ENCODE measurements around the gene TLCD1.
A peak's percentile ranks its signal among the peaks of the same experiment; 100 is the strongest.

TLCD1 gene, protein sequence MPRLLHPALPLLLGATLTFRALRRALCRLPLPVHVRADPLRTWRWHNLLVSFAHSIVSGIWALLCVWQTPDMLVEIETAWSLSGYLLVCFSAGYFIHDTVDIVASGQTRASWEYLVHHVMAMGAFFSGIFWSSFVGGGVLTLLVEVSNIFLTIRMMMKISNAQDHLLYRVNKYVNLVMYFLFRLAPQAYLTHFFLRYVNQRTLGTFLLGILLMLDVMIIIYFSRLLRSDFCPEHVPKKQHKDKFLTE

DNA sequence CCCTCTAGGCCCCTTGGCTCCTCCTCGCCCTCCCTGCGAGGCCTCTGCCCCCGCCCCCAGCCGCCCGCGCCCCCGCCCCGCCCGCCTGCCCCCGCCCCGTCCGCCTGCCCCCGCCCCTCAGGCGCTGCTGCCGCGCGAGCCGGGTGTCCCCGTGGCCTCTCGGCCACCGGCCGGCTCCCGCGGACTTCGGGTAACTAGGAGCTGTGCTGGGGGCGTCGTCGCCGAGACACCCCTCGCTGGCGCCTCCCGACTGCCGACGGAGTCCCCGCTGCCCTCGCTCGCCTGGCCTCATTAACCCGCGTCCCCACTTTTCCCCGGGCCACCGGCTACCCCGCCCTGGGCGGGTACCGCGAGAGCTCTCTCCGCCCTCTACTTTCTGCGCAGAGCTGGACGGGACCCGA, at the start of gene TLCD1:
Gene TLCD1 (minus strand): TSS at position 8 of the 401 bp plus-strand sequence. CDS start 136 bp downstream, outside the sequence.
- no peak for DNase-seq

DNA sequence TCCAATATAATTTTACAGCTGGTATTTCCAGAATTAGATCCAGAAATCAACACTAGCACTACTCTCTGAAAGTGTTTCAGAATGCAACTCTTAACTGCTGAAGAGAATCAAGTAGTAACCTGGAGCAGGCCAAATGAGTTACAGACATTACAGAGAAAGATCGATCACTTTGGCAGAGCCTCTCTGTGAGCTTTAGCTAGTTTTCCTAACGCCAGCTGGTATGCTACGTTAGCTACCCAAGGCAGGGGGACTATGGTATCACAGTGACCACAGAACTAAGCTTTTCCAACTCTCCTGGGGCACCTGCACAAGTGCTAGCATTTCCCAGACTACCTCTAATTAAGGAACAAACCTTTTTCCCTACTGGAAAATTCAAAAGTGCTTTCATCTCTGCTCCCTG, 48.2 kb upstream of the TLCD1 start:
- no peak for DNase-seq

DNA sequence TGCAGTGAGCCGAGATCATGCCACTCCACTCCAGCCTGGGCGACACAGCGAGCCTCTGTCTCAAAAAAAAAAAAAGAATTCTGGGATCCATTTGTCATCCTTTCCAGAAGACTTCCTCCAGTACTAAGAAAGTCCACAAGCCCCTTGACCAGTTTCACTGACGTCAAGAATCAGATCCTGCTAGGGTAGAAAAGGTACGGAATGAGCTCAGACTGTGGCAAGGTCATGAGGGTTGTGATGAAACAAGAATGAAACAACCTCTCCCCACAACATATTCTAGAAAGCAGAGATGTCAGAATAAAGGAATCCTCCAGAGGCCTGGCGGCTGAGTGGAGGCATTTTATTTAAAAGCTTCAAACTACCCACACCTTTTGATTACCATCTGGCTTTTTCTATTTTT, 47.7 kb upstream of the TLCD1 start:
- DNase-seq: no peak

DNA sequence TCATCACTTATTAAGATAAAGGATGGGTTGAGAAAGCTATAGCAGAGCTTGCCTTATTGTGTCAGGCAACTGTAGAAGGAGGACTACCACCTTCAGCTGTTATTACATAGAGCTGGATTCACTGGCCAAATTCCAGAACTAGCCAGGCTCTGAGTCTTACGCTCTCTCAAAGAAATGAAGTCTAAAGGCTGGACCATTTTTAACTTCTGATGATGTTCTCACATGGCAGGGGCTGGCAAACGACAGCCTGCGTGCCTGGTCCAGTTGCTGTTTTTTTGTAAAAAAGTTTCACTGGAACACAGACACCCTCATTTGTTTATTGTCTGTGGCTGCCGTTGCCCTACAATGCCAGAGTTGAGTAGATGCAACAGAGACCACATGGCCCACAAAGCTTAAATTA, 39.0 kb upstream of the TLCD1 start:
- DNase-seq: no peak

DNA sequence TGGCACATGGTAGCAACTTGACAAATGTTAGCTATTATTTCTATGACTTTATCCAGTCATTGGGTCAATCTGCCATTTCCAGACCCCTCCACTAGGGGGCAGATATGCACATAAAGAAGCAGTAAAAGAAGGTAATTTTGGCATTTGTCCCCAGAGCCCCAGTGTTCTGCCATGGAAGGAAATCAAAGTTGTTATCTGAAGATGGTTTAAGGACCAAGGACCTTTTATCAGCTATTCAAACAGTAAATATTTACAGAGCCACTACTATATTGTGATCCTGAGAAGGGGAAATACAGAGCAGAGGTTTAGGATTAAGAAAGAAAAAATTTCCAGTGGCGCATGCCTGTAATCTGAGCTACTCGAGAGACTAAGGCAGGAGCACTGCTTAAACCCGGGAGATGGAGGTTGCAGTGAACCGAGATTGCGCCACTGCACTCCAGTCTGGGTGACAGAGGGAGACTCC, 37.8 kb upstream of the TLCD1 start:
- peak; percentile 59 for DNase-seq

DNA sequence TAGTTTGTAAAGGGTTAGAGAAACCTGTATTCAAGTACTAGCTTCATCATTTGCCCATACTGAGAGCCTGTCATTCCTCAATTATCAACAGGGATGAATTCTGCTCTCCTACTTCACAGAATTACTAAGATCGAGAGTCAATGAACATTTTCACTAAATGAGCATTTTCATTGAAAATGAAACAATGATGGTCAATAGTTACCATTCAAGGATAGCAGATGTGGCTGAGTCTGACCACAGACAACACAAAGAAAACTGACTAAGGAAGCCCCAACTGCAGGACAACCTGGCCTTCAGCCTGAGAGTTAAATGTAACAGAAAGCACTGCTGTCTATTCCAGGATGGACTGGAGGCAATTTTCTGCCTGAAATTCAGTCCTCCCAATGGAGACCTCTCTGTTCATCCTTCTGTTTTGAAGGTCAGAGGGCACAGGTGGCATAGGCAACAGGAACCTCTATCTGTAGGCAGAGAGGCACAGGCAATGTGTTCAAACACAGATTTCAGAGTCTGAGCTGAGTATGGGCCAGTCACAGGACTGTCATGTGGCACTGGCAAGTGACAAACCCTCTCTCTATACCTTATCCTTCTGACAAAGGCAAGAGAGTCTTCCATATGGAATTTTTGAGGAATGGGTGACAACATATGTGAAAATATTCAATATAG, 37.2 kb upstream of the TLCD1 start:
- DNase-seq: no peak

DNA sequence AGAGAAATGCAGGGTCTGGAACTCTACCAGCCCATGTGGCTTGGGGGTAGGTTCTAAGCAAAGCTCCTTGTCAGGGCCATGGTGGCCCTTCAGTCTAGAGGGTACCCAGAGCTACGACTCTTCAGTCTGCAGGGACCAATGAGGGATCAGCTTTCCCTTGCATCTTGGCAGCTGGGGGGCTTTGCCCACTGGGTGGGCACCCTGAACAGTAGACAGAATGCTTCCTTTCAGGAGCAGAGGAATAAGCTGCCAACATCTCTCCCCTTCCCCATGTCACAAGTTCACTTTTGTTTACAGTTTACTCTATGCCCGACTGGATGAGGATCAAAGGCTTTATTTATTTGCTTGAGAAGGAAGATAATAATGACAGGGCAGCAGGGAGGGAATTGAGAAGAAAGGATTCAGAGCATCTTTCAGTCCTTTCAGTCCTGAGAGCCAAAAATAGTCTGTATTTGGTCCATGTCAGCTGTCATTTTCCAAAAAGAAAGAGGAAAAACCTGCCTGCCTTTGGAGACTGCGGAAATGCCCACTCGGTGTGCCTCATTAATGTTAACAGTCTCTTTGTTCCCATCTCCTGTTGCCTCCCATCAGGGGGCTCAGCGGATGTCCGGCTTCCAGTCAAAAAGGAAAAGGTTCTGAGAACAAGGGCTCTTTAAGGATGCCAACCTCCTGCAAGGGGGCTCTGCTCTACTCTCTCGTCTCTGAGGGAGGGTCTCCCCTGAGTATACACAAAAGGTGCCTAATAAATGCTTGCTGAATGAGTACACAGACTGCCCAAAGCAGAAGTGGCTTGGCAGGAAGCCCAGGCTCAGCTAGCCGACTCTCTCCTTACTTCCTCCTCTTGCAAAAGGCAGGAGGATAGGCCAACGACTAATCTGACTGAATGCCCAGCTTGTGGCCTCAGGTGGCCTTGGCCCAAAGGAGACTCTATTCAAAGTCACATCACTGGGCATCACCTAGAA, 34.8 kb upstream of the TLCD1 start:
- peak; percentile 59 for DNase-seq

DNA sequence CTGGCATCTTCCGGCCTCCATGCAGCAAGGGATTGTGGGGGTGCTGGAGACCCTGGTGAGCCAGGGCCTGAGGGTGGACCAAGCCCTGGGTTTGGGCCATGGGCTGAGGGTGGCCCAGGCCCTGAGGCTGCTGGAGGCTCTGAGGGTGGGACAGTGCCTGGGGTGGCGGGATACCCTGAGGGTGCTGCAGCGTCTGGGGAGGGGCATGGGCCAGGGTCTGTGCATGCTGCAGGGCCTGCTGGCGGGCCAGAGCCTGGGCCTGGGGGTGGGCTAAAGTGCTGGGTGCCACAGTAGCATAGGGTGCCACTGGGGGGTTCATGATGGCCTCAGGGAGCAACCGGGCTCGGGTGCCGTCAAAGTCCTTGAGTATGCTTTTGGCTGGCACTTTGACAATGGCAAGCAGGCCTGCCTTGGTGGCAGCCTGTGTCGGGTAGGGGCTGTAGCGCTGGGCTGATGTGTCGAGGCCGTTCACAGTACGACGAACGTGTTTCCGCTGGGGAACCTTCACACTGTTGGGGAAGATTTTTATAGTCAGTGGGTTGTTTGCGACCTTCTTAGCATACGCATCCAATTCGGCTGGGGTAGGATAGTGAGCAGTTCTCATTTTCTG, 33.3 kb upstream of the TLCD1 start:
- no peak for DNase-seq

DNA sequence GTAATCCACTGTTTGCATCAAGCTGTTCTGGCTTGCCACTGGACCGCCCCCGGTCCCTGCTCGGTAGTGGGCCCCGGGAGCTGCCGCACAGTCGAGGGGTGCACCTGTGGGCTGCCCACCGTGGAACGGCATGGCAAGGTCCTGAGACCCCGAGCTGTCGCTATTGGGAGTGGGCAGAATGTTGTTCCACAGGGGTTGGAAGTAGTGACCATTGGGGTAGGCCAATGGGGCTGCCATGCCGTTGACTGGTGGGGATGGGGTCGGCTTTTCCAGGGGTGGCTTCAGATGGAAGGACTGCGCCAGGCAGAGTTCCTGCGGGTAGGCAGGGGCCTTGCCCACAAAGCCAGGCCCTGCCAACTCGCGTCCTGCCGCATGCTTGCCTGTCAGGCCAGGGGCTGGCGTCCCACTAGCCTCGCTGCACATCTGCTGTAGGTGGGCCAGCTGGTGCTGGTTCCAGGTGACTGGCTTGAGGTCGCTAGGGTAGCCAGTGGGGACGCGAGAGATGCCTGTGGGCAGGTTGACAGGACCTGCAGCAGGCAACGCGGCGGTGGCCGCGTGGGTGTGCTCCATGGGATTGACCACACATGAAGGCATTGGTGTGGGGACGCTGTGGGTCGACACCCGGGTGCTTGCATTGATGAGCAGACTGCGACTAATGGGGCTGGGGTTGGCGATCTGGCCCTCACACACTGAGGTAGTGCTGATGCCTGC, 32.5 kb upstream of the TLCD1 start:
- DNase-seq: no peak

DNA sequence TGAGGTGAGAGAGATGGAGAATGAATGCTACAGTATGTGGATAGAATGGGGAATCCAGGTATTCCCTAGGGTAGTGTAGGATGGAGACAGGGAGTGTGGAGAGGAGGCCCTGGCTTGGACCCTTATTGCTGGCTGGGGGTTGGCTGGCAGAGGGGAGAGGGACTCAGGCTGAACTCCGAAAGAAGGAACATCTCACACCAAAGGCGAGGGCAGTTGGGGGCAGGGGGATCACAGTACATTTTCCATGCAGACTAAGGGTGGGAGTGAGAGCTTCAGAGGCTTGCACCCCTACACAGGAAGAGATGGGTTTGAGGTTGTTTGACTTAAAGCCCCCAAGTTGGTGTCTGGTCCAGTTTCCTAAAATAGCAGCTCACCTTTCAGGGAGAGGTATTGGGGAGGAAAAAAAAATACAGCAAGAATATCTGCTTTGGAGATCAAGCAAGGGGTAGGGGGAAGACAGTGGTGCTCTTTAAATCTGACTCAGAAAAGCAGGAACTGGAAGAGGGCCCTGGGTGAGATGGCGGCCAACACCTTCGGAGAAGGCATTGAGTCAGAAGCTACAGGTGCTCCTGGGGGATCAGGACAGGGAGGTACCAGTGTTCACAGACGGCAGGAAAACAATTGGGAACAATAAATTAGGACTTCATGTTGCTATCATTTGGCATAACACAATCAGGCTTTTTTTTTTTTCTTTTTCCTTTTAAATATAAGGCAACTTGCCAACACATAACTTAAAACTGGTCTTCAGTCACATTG, 30.2 kb upstream of the TLCD1 start:
- no peak for DNase-seq

DNA sequence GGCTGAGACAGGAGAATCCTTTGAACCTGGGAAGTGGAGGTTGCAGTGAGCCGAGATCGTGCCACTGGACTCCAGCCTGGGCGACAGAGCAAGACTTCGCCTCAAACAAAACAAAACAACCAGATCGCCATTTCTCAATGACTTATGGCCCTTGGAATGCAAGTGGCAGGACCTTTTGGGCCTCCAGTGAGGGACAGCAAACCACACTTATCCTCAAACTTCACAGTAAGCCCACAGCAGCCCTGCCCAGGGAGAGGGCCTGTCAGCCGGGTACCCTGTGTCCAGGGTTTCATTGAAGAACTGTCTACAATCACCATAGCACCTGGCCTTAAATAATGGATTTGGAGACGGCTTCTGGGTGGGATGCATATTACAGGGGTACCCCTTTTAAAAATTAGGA, 29.5 kb upstream of the TLCD1 start:
- DNase-seq: no peak

DNA sequence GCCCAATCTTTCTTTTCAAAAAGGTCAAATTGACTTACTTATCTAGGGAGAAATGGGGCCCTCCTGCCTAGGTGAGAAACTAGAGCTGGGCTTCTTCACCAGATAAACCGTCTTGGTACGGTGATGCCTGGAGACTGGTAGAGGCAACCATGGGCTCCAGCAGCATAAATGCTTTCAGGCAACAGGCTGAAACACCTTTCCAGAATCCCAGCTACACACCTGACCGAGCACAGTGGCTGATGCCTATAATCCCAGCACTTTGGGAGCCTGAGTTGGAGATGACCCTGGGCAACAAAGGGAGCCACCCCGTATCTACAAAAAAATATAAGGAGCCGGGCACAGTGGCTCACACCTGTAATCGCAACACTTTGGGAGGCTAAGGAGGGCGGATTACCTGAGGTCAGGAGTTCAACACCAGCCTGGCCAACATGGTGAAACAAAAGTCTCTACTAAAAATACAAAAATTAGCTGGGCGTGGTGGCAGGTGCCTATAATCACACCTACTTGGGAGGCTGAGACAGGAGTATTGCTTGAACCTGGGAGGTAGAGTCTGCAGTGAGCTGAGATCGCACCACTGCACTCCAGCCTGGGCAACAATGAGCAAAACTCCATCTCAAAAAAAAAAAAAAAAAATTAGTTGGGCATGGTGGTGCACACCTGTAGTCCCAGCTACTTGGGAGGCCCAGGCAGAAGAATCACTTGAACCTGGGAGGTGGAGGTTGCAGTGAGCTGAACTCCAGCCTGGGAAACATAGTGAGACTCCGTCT, 25.8 kb upstream of the TLCD1 start:
- no peak for DNase-seq

DNA sequence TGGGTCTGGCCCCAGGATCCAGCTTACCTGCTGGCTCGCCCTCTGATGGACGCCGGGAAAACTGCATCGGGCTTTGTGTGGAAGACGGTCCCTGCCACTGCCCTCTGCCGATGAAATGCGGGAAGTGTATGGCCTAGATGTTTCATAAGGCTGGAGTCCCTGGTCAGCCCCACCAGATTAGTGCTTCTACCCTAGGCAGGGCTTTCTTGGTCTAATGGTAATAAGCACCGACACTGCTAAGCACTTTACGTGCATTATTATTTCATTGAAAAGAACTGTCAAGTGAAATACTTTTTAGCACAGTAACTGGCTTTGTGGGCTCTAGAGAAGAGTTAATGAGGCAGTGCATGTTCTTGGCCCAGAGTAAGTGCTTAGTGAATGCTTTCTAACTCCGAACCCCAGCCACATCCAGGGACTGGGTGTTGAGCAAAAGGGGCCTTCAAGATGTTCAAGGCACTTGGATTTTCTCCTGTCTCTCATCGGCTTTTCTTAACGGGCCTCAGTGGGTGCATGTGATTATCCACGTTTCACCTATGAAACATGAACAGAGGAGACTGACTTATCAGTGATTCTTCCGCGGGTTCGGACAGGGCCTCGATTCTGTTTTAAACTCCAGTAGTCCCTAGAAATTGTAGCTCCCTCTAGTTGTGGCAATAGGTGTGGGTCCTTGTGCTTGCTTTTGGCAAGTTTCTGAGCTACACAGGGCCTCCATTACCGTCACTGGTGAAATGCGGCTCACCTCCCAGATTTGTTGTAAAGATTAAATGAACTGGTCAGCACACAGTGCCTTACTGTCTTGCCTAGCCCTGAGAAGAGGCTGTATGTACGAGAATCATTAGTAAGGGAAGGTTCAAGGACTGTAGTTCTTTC, 24.4 kb upstream of the TLCD1 start:
- DNase-seq: peak; percentile 92

DNA sequence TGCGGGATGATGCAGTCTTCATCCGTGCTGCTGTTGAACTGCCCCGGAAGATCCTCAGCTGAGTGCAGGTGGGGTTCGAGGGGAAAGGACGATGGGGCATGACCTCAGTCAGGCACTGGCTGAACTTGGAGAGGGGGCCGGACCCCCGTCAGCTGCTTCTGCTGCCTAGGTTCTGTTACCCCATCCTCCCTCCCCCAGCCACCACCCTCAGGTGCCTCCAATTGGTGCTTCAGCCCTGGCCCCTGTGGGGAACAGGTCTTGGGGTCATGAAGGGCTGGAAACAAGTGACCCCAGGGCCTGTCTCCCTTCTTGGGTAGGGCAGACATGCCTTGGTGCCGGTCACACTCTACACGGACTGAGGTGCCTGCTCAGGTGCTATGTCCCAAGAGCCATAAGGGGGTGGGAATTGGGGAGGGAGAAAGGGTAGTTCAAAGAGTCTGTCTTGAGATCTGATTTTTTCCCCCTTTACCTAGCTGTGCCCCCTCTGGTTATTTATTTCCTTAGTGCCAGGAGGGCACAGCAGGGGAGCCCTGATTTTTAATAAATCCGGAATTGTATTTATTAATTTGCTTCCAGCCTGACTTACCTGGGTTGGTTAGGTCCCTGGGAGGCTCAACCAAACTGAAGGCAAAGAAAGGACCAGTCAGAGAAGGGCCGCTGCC, 23.6 kb upstream of the TLCD1 start:
- no peak for DNase-seq

DNA sequence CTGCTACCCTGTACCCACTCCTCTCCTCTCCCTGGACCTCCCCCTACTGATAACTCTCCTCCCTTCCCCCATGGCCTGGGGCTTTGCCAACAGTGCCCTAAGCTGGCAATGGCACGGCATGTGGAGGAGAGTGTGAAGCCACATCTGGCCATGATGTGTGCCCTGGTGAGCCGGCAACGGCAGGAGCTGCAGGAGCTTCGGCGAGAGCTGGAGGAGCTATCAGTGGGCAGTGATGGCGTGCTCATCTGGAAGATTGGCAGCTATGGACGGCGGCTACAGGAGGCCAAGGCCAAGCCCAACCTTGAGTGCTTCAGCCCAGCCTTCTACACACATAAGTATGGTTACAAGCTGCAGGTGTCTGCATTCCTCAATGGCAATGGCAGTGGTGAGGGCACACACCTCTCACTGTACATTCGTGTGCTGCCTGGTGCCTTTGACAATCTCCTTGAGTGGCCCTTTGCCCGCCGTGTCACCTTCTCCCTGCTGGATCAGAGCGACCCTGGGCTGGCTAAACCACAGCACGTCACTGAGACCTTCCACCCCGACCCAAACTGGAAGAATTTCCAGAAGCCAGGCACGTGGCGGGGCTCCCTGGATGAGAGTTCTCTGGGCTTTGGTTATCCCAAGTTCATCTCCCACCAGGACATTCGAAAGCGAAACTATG, 23.0 kb upstream of the TLCD1 start:
- no peak for DNase-seq

DNA sequence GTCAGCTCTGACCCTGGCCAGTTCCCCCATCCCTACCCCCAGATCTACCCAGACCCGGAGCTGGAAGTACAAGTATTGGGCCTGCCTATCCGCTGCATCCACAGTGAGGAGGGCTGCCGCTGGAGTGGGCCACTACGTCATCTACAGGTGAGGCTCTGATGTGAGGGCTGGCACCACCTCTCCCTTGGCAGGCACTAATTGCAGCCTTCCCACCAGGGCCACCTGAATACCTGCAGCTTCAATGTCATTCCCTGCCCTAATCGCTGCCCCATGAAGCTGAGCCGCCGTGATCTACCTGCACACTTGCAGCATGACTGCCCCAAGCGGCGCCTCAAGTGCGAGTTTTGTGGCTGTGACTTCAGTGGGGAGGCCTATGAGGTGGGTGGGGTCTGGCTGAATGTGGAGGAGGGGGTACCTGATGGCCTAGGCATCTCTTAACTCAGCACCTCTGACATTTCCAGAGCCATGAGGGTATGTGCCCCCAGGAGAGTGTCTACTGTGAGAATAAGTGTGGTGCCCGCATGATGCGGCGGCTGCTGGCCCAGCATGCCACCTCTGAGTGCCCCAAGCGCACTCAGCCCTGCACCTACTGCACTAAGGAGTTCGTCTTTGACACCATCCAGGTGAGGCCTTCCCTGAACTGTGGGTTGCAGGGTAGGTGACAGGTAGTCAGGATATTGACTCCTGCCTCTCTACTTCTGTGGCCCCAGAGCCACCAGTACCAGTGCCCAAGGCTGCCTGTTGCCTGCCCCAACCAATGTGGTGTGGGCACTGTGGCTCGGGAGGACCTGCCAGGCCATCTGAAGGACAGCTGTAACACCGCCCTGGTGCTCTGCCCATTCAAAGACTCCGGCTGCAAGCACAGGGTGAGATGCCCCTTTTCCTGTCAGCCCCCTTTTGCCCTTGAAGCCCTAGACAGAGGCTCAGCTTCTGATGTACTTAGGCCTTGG, 22.0 kb upstream of the TLCD1 start:
- no peak for DNase-seq

DNA sequence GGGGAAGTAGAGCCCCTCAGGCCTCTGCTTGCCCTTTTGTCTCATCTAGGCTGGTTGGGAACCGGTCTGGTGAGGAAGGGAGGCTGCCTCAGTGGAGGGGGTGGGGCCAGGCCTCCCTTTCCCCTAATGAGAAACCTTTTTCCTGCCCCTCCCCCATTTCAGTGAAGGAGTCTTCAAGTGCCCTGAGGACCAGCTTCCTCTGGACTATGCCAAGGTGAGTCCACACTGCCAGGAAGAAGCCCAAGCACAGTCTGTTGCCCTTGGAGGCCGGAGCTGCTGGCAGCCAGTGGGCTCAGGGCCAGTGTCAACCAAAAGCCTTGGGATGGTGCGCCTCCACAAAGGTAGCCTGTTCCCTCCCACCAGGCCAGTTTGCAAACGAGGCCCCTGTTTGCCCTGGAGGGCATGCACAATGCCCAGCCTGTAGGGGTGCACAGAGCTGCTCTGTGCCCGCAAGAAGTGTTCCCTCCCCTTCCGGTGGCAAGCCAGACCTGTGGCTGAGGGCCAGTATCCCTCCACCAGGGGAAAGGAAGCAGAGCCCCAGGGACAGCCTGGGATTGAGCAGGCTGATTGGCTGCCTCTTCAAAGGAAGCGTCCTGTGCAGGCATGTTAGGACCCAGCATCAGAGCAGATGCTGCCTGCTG, 21.1 kb upstream of the TLCD1 start:
- no peak for DNase-seq

Data from retina (tissue), 1 donor.